ENCODE results near the gene TMEM167A.
"Not testable (repeated sequence)": the region's sequence is repeated elsewhere in the genome, so short reads cannot be mapped to it uniquely, and the experiment has no call there.

The TMEM167A gene

DNA sequence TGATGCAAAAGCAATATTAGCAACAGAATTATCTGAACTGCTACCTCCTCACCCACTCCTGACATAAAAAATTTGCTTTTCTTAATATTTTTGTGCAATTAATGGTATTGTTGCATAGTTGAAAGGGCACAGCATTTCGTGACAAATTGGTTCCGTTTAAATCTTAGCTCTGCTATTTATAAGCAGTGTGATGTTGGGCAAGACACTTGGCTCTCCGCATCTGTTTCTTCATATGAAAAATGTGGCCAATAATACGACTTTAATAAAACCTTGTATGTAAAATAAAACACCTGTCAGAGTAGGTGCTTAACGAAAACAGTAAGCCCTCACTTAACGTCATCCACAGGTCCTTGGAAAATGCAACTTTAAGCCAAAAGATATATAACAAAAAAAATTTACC, 4.2 kb downstream of the TMEM167A start:
- no peak overlapping the region for H3K4me3 ChIP-seq (ENCODE audit: control insufficient read depth, low read depth, low read length)
- DNase-seq (ENCODE audit: low read depth) = no peak
- TF ChIP-seq, protein P1, sequence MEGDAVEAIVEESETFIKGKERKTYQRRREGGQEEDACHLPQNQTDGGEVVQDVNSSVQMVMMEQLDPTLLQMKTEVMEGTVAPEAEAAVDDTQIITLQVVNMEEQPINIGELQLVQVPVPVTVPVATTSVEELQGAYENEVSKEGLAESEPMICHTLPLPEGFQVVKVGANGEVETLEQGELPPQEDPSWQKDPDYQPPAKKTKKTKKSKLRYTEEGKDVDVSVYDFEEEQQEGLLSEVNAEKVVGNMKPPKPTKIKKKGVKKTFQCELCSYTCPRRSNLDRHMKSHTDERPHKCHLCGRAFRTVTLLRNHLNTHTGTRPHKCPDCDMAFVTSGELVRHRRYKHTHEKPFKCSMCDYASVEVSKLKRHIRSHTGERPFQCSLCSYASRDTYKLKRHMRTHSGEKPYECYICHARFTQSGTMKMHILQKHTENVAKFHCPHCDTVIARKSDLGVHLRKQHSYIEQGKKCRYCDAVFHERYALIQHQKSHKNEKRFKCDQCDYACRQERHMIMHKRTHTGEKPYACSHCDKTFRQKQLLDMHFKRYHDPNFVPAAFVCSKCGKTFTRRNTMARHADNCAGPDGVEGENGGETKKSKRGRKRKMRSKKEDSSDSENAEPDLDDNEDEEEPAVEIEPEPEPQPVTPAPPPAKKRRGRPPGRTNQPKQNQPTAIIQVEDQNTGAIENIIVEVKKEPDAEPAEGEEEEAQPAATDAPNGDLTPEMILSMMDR (IDR thresholded peaks at IDR 0.05; ENCODE audit: control insufficient read depth, insufficient read depth, low read depth, low read length, missing control alignments) = no peak

DNA sequence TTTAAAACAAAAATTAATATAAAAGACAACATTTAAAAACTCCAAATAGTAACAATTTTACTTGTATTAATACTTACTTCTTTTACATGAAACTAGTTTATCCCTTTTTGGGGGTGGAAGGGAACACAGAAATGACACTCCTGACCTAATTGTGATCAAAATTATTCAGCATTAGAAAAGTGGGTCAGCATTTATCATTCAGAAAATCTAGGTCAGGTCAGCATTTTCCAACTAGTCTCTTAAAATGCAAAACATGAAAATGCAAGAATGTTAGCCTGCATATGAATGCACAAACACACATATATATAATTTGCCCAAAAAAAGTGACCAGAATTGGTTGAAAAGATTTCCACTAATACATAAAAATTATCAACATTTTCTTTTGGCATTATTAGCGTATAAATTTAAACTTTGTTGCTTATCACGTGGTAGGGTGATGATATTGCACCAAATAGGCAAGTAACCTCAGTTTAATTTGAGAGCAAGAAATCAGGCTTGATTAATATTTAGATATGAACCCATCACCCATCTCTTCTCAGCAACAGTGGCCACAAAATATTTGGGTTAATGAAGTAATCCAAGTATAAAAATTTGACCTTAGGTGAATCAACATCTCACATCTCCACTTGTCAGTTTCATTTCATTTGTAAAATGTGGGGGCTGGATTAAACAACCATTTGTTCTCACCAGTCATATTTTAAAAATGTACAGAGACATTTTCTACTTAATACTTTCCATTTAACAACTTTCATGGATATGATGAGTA, 5.7 kb downstream of the TMEM167A start:
- H3K4me3 ChIP-seq (ENCODE audit: control insufficient read depth, low read depth, low read length) = no peak overlapping the region
- no peak for DNase-seq (ENCODE audit: low read depth)
- TF ChIP-seq, protein P1 (IDR thresholded peaks at IDR 0.05; ENCODE audit: control insufficient read depth, insufficient read depth, low read depth, low read length, missing control alignments) = no peak

DNA sequence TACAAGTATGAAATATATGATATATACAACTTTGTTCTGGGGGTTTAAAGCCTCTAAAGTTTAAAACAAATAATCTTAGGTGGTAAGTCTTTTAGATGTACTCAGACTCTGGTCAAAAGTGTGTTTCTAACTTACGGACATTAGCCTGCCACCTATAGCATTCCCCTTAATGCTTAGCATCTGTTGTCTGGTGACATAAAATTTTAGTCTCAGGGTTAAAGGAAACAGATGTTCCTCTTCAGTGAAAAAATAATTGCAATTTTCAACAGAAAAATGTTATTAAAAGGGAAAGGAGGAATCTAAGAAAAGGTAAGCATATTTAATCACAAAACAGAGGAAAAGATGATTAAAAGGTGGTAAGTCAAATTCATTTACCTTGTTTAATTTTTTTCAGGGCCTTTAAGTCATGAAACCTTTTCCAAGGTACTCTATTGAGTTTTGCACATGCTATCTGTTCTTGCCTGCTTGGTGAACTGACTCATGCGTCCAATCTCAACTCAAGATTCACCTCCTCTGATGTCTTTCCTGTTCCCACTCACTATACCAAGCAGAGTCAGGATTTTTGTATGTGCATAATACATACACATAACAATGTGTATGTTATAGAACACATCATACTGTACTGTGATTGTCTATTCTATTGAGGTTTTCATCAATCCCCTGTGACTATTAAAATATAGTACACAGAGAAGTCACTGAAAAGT, 7.9 kb downstream of the TMEM167A start:
- TF ChIP-seq, protein P1 (IDR thresholded peaks at IDR 0.05; ENCODE audit: control insufficient read depth, insufficient read depth, low read depth, low read length, missing control alignments) = no peak
- no peak overlapping the region for H3K4me3 ChIP-seq (ENCODE audit: control insufficient read depth, low read depth, low read length)
- no peak for DNase-seq (ENCODE audit: low read depth)

DNA sequence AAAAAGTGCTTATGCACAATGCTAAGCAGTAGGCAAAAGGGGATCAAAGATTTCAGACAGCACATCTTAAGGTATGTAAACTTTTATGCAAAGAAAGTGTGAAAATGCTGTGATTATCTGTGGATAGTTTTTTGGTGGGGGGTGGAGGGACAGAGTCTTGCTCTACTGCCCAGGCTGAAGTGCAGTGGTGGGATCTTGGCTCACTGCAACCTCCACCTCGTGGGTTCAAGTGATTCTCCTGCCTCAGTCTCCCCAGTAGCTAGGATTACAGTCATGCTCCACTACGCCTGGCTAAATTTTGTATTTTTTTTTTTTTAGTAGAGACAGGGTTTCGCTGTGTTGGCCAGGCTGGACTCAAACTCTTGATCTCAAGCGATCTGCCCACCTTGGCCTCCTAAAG, 9.8 kb downstream of the TMEM167A start:
- not testable (repeated sequence) for H3K4me3 ChIP-seq (ENCODE audit: control insufficient read depth, low read depth, low read length); DNase-seq (ENCODE audit: low read depth)

DNA sequence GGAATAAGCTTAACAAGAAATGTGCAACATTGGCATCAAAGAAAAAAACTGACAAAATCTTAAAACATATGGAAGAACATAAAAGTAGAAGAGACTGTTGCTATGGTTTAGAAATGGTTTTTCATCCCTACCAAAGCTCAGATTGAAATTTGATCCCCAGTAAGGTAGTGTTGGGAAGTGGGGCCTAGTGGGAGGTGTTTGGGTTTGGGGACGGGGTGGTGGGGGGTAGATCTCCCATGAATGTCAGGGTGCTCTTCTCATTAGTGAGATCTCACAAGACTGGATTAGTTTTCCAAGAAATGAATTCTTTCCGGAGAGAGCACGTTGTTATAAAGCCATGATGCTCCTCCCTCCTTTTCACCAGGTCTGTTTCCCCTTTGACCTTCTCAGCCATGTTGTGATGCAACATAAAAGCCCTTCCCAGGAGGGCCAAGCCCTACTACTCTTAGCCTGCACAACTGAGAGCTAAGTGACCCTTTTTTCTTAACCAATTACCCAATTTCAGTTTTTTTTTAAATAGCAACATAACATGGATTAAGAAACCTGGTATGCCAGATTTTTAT, 10.6 kb downstream of the TMEM167A start:
- no peak overlapping the region for H3K4me3 ChIP-seq (ENCODE audit: control insufficient read depth, low read depth, low read length)
- TF ChIP-seq, protein P1 (IDR thresholded peaks at IDR 0.05; ENCODE audit: control insufficient read depth, insufficient read depth, low read depth, low read length, missing control alignments) = no peak
- DNase-seq (ENCODE audit: low read depth) = no peak

DNA sequence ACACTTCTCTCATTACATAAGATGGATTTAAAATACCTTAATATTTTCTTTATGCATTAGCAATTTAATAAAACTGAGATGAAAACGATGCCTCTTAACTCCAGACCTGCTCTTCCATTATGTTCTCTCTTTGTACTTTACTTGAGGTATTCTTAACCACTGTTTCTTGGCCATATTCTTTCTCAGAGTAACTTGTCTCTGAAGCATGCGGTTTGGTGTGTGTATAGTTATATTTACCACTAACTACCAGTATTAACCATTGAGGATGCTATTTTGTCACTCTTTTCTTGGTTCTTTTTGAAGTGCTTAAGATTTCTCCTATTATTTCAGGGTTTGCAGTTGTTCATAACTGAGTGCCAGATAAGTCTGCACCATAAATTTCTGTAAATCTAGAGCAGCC, 17.9 kb downstream of the TMEM167A start:
- DNase-seq (ENCODE audit: low read depth) = no peak
- TF ChIP-seq, protein P1 (IDR thresholded peaks at IDR 0.05; ENCODE audit: control insufficient read depth, insufficient read depth, low read depth, low read length, missing control alignments) = no peak
- H3K4me3 ChIP-seq (ENCODE audit: control insufficient read depth, low read depth, low read length) = no peak overlapping the region

DNA sequence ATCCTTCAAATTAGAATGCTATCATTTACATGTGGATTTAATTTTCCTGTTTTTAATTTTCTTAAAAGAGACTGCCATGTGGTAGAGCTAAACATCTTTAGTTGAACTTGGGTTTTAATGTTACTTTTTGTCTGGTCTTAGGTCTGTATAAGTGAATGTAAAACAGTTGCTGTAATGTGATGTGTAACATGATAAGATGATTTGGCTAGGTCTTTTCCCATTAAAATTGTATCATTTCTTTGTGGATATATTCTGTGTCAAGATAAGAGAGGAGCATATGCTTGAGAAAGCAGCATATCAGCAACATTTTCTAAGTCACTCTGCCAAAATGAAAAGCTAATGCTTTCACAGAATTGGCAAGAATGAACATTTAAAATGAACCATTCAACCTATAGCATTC, 18.5 kb downstream of the TMEM167A start:
- TF ChIP-seq, protein P1 (IDR thresholded peaks at IDR 0.05; ENCODE audit: control insufficient read depth, insufficient read depth, low read depth, low read length, missing control alignments) = no peak
- H3K4me3 ChIP-seq (ENCODE audit: control insufficient read depth, low read depth, low read length) = no peak overlapping the region
- no peak for DNase-seq (ENCODE audit: low read depth)

Measured in AG09309 (cell line).